GM21423 (cell line): ENCODE results near the gene TUBGCP6.

ENCODE experiments used
- ATAC-seq: cut with Tn5 transposase; IDR thresholded peaks from one replicate; pipeline ENCODE4 v1.9.1; 2021; ENCODE audit warnings: mild to moderate bottlenecking, moderate library complexity; ENCODE audit not compliant: unreplicated experiment

The TUBGCP6 gene

GRCh38 chr22:50244420-50245213 is at the start of gene TUBGCP6:
Gene TUBGCP6 (minus strand): TSS chr22:50245023. CDS start chr22:50244459, 564 bp downstream.
- ATAC-seq: peak; percentile 78

GRCh38 chr22:50294319-50294656 is 49.5 kb upstream of the TUBGCP6 start:
- no peak for ATAC-seq

GRCh38 chr22:50293441-50294318 is 48.9 kb upstream of the TUBGCP6 start:
- ATAC-seq: no peak

- no peak for ATAC-seq
These were observed 48.0 kb upstream of the TUBGCP6 start for GRCh38 chr22:50292643-50293440.

GRCh38 chr22:50289942-50290630 is 45.3 kb upstream of the TUBGCP6 start:
- no peak for ATAC-seq

GRCh38 chr22:50289151-50289941 is 44.5 kb upstream of the TUBGCP6 start:
- ATAC-seq: no peak

GRCh38 chr22:50287731-50288130 is 42.9 kb upstream of the TUBGCP6 start:
- no peak for ATAC-seq

- no peak for ATAC-seq
These were observed 42.0 kb upstream of the TUBGCP6 start for GRCh38 chr22:50286701-50287318.

GRCh38 chr22:50286275-50286674 is 41.5 kb upstream of the TUBGCP6 start:
- ATAC-seq: no peak

- no peak for ATAC-seq
These were observed 40.9 kb upstream of the TUBGCP6 start for GRCh38 chr22:50285568-50286229.

GRCh38 chr22:50284479-50284878 is 39.7 kb upstream of the TUBGCP6 start:
- ATAC-seq: no peak

- no peak for ATAC-seq
These were observed 39.0 kb upstream of the TUBGCP6 start for GRCh38 chr22:50283821-50284220.

GRCh38 chr22:50282361-50283155 is 37.7 kb upstream of the TUBGCP6 start:
- ATAC-seq: no peak

- ATAC-seq: no peak
These were observed 37.1 kb upstream of the TUBGCP6 start for GRCh38 chr22:50281957-50282356.

GRCh38 chr22:50281384-50281760 is 36.5 kb upstream of the TUBGCP6 start:
- no peak for ATAC-seq

GRCh38 chr22:50280708-50281383 is 36.0 kb upstream of the TUBGCP6 start:
- no peak for ATAC-seq

GRCh38 chr22:50280022-50280707 is 35.3 kb upstream of the TUBGCP6 start:
- ATAC-seq: no peak
